Measurements from ENCODE around the gene AGBL5. TPM values are rescaled to one million over a fixed set of nuclear protein-coding genes. Genes with fewer than 3 reads are reported as not detected.

AGBL5 gene
- total RNA-seq, 4 donors from 2014 or later = 4.9 to 6.2 (median 5.7) TPM

- DNase-seq = no peak
- Histone ChIP-seq H3K4me1 (peaks cover 17 to 44% of the 10 kb centered on the region in 2 donors), H3K27ac (peak overlapping the region; percentile 71 to 89 (median 86)), H3K27me3 (no peaks in the 10 kb centered on the region), H3K9me3 (no peaks in the 10 kb centered on the region), H3K36me3 (peaks cover 0 to 44% of the 10 kb centered on the region in 2 donors), H3K4me3 (no peak overlapping the region)
- TF ChIP-seq, protein P1, sequence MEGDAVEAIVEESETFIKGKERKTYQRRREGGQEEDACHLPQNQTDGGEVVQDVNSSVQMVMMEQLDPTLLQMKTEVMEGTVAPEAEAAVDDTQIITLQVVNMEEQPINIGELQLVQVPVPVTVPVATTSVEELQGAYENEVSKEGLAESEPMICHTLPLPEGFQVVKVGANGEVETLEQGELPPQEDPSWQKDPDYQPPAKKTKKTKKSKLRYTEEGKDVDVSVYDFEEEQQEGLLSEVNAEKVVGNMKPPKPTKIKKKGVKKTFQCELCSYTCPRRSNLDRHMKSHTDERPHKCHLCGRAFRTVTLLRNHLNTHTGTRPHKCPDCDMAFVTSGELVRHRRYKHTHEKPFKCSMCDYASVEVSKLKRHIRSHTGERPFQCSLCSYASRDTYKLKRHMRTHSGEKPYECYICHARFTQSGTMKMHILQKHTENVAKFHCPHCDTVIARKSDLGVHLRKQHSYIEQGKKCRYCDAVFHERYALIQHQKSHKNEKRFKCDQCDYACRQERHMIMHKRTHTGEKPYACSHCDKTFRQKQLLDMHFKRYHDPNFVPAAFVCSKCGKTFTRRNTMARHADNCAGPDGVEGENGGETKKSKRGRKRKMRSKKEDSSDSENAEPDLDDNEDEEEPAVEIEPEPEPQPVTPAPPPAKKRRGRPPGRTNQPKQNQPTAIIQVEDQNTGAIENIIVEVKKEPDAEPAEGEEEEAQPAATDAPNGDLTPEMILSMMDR (IDR thresholded peaks at IDR 0.05 in 4 of 5, conservative IDR thresholded peaks at IDR 0.05 in 1 of 5) = no peak
- TF ChIP-seq POLR2A (IDR thresholded peaks at IDR 0.05) = no peak
- in situ Hi-C loops (cut with MboI; ENCODE audit: low sequenced_read_pairs in 4 of 4) (no loop called here), intact Hi-C loops (cut with DNase I; ENCODE audit: low total_unique reads) (no loop called here)
- no peak for ATAC-seq
Measured at GRCh38 chr2:27025281-27025800, 26.1 kb upstream of the AGBL5 start.

DNA sequence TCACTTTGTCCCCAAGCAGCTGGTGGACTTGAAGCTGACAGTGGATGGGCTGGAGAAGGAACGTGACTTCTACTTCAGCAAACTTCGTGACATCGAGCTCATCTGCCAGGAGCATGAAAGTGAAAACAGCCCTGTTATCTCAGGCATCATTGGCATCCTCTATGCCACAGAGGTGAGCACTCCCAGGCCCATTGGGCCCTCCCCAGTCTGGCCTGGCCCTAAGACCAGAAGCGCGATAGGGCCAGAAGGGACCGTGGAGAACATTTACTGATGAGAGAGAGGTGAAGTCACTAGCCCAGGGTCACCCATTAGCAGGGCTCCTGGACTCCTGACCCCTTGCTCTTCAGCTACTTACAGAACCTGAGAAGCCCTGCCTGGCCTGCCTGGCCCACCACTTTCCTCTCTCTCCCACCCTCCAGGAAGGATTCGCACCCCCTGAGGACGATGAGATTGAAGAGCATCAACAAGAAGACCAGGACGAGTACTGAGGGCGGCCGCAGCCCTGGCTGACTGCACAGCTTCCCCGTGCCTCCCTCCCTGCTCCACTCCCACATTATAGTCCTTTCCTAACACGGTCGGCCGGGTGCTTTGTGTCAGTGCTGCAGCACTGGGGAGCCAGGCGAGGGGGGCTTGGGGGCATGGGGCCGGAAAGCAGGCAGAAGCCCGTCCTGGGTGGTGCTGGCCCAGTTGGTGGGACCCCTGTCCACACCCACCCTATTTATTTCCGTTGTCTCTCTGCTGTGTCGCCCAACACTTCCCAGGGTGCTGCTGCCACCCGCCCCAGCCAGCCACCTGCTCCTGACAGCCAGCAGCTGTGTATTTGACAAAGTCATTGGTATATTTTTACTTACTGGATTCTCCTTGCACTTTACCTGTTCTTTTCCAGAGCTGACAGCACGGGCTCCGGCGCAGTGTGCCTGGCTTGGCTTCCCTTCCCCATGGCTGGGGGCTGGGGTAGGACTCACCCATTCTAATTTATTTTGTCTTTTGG lies 25.3 kb upstream of the AGBL5 start:
- Histone ChIP-seq H3K4me3 (peak overlapping the region in 1 of 4 donors; percentile 20), H3K27me3 (no peaks in the 10 kb centered on the region), H3K27ac (peak overlapping the region; percentile 71 to 89 (median 86)), H3K9me3 (no peaks in the 10 kb centered on the region), H3K36me3 (peaks cover 0 to 44% of the 10 kb centered on the region in 2 donors), H3K4me1 (peaks cover 11 to 35% of the 10 kb centered on the region in 2 donors)
- peak; percentile 67 to 71 for ATAC-seq
- in situ Hi-C loops (cut with MboI; ENCODE audit: low sequenced_read_pairs in 4 of 4) (no loop called here), intact Hi-C loops (cut with DNase I; ENCODE audit: low total_unique reads) (no loop called here)
- peak; percentile 52 to 63 for DNase-seq
- TF ChIP-seq, protein P1 (IDR thresholded peaks at IDR 0.05 in 4 of 5, conservative IDR thresholded peaks at IDR 0.05 in 1 of 5) = no peak
- peak; percentile 13 to 38 for TF ChIP-seq POLR2A (IDR thresholded peaks at IDR 0.05)

GRCh38 chr2:27027211-27027651 lies 24.2 kb upstream of the AGBL5 start:
- H3K9me3 ChIP-seq = no peaks in the 10 kb centered on the region
- H3K36me3 ChIP-seq = peaks cover 0 to 43% of the 10 kb centered on the region in 2 donors
- peak; percentile 35 to 71 for DNase-seq
- ATAC-seq = peak; percentile 65 to 67
- no peaks in the 10 kb centered on the region for H3K27me3 ChIP-seq
- peak overlapping the region; percentile 71 to 89 (median 86) for H3K27ac ChIP-seq
- intact Hi-C loops (cut with DNase I; ENCODE audit: low total_unique reads) (no loop called here), in situ Hi-C loops (cut with MboI; ENCODE audit: low sequenced_read_pairs in 4 of 4) (no loop called here)
- H3K4me3 ChIP-seq = peak overlapping the region in 1 of 4 donors; percentile 3
- TF ChIP-seq, protein P1 (IDR thresholded peaks at IDR 0.05 in 4 of 5, conservative IDR thresholded peaks at IDR 0.05 in 1 of 5) = no peak
- TF ChIP-seq POLR2A (IDR thresholded peaks at IDR 0.05) = peak in 1 of 2 donors; percentile 18
- peaks cover 11 to 25% of the 10 kb centered on the region in 2 donors for H3K4me1 ChIP-seq

GRCh38 chr2:27029051-27029450 lies 22.4 kb upstream of the AGBL5 start:
- TF ChIP-seq POLR2A (IDR thresholded peaks at IDR 0.05) = no peak
- TF ChIP-seq, protein P1 (IDR thresholded peaks at IDR 0.05 in 4 of 5, conservative IDR thresholded peaks at IDR 0.05 in 1 of 5) = no peak
- ATAC-seq = no peak
- intact Hi-C loops (cut with DNase I; ENCODE audit: low total_unique reads) (no loop called here), in situ Hi-C loops (cut with MboI; ENCODE audit: low sequenced_read_pairs in 4 of 4) (no loop called here)
- DNase-seq = no peak
- Histone ChIP-seq H3K27ac (no peak overlapping the region), H3K27me3 (no peaks in the 10 kb centered on the region), H3K4me3 (no peak overlapping the region), H3K9me3 (no peaks in the 10 kb centered on the region), H3K4me1 (peaks cover 18 to 35% of the 10 kb centered on the region in 2 donors), H3K36me3 (peaks cover 0 to 24% of the 10 kb centered on the region in 2 donors)

All from gastrocnemius medialis (tissue), 4 donors.